Neural cell (in vitro differentiated cells): ENCODE results near the gene SLCO2B1. TPM values are rescaled to one million over a fixed set of nuclear protein-coding genes. Genes with fewer than 3 reads are reported as not detected.

Source experiments
- H2AFZ ChIP-seq: fragments of 200-600, 300-800 bp; sonication (generic), shearing (Covaris generic); 2 replicates; pipeline ENCODE4 v1.6.0; 2014; ENCODE audit warnings: low read depth, mild to moderate bottlenecking, antibody characterized with exemption, low read length, moderate library complexity
- H3F3A ChIP-seq: fragments of 200-600 bp; shearing (Covaris generic); 2 replicates; pipeline ENCODE4 v1.6.1; 2016; ENCODE audit warnings: mild to moderate bottlenecking, moderate library complexity, mixed read lengths, antibody characterized with exemption, low read length; ENCODE audit not compliant: insufficient read depth, poor library complexity, severe bottlenecking
- H3K27ac ChIP-seq: fragments of 200-600, 300-800 bp; sonication (generic), shearing (Covaris generic); 2 replicates; pipeline ENCODE4 v1.5.1; 2014; ENCODE audit warnings: mild to moderate bottlenecking, low read length, moderate library complexity
- H3K27me3 ChIP-seq: fragments of 300-800, 200-600 bp; sonication (generic), shearing (Covaris generic); 2 replicates; pipeline ENCODE4 v1.6.0; 2014; ENCODE audit warnings: mild to moderate bottlenecking, low read depth, low read length, moderate library complexity; ENCODE audit not compliant: insufficient read depth
- H3K36me3 ChIP-seq: fragments of 300-800, 200-600 bp; sonication (generic), shearing (Covaris generic); 2 replicates; pipeline ENCODE4 v1.5.1; 2014; ENCODE audit warnings: mild to moderate bottlenecking, antibody characterized with exemption, low read length, moderate library complexity; ENCODE audit not compliant: insufficient read depth
- H3K4me2 ChIP-seq: fragments of 300-800, 200-600 bp; sonication (generic), shearing (Covaris generic); 2 replicates; pipeline ENCODE4 v1.6.0; 2014; ENCODE audit warnings: mild to moderate bottlenecking, low read length
- H3K4me3 ChIP-seq: fragments of 300-800, 200-600 bp; sonication (generic), shearing (Covaris generic); 2 replicates; pipeline ENCODE4 v1.5.1; 2014; ENCODE audit warnings: mild to moderate bottlenecking, low read length, moderate library complexity
- H3K79me2 ChIP-seq: fragments of 200-600 bp; shearing (Covaris generic); replicated peaks from 2 replicates; pipeline ENCODE4 v1.6.0; 2014; ENCODE audit warnings: mild to moderate bottlenecking, low read length, moderate library complexity; ENCODE audit not compliant: insufficient read depth
- H3K9ac ChIP-seq: fragments of 300-800, 200-600 bp; sonication (generic), shearing (Covaris generic); 2 replicates; pipeline ENCODE4 v1.6.1; 2016; ENCODE audit warnings: mild to moderate bottlenecking, low read length, mixed read lengths
- H3K9me2 ChIP-seq: fragments of 200-600 bp; shearing (Covaris generic); 2 replicates; pipeline ENCODE4 v1.6.1; 2016; ENCODE audit warnings: mild to moderate bottlenecking, low read length, mixed read lengths; ENCODE audit not compliant: insufficient read depth
- H3K9me3 ChIP-seq: fragments of 200-600, 300-800 bp; sonication (generic), shearing (Covaris generic); 2 replicates; pipeline ENCODE4 v1.6.1; 2016; ENCODE audit warnings: mild to moderate bottlenecking, mixed run types, low read length, moderate library complexity, mixed read lengths
- H4K20me1 ChIP-seq: fragments of 200-600 bp; shearing (Covaris generic); 2 replicates; pipeline ENCODE4 v1.6.1; 2016; ENCODE audit warnings: mild to moderate bottlenecking, mixed run types; ENCODE audit not compliant: insufficient read depth
- CTCF ChIP-seq: fragments of 450-650 bp; IDR thresholded peaks from 2 replicates; pipeline ENCODE4 v1.5.1; 2014; ENCODE audit warnings: antibody characterized with exemption, mild to moderate bottlenecking, moderate library complexity; ENCODE audit not compliant: poor library complexity, severe bottlenecking
- EP300 ChIP-seq: fragments of 450-650 bp; conservative IDR thresholded peaks from 2 replicates; pipeline ENCODE4 v1.6.1; 2014; ENCODE audit warnings: antibody characterized with exemption, mild to moderate bottlenecking, moderate library complexity; ENCODE audit not compliant: poor library complexity, severe bottlenecking
- EZH2 ChIP-seq: fragments of 200-600, 300-800 bp; shearing (Covaris generic), sonication (generic); IDR thresholded peaks from 2 replicates; pipeline ENCODE4 v1.6.1; 2014; ENCODE audit warnings: antibody characterized with exemption, low read length, borderline replicate concordance, mild to moderate bottlenecking; ENCODE audit not compliant: insufficient read depth, poor library complexity, severe bottlenecking
- MXI1 ChIP-seq: fragments of 450-650 bp; conservative IDR thresholded peaks from 2 replicates; pipeline ENCODE4 v1.6.1; 2014; ENCODE audit warnings: antibody characterized with exemption, mild to moderate bottlenecking; ENCODE audit not compliant: poor library complexity, severe bottlenecking
- POLR2AphosphoS5 ChIP-seq: IDR thresholded peaks from 2 replicates; pipeline ENCODE4 v1.6.1; 2012
- RAD21 ChIP-seq: fragments of 450-650 bp; conservative IDR thresholded peaks from 2 replicates; pipeline ENCODE4 v1.6.1; 2014; ENCODE audit warnings: antibody characterized with exemption, mild to moderate bottlenecking, moderate library complexity
- REST ChIP-seq: IDR thresholded peaks from 2 replicates; pipeline ENCODE4 v1.6.1; 2012; ENCODE audit warnings: borderline replicate concordance
- SMC3 ChIP-seq: fragments of 450-650 bp; conservative IDR thresholded peaks from 2 replicates; pipeline ENCODE4 v1.6.1; 2014; ENCODE audit warnings: antibody characterized with exemption, mild to moderate bottlenecking, moderate library complexity; ENCODE audit not compliant: poor library complexity
- TAF1 ChIP-seq: IDR thresholded peaks from 2 replicates; pipeline ENCODE4 v1.6.1; 2012; ENCODE audit warnings: low read depth
- polyA plus RNA-seq: library from polyadenylated mRNA; depleted of rRNA; stranded (reverse); fragments of >200 nt; gene quantifications from 2 replicates; pipeline ENCODE4 v1.2.3, GENCODE V29; 2014

Gene SLCO2B1
- polyA plus RNA-seq, 1 donor from 2014 or later, result not detected

- H2AFZ ChIP-seq, result no peak overlapping the region
- H3K27ac ChIP-seq, result no peak overlapping the region
- TF ChIP-seq EZH2, result no peak
- no peak for TF ChIP-seq RAD21
- no peak for TF ChIP-seq REST
- TF ChIP-seq CTCF, result no peak
- TF ChIP-seq SMC3, result no peak
- TF ChIP-seq EP300, result no peak
- no peak for TF ChIP-seq POLR2AphosphoS5
- no peak for TF ChIP-seq TAF1
- TF ChIP-seq MXI1, result no peak
- no peaks in the 10 kb centered on the region for H3K9me2 ChIP-seq
- no peak overlapping the region for H3K4me2 ChIP-seq
- no peaks in the 10 kb centered on the region for H3K36me3 ChIP-seq
- no peak overlapping the region for H3K4me3 ChIP-seq
- H3K9me3 ChIP-seq, result no peaks in the 10 kb centered on the region
- no peak overlapping the region for H3K9ac ChIP-seq
- no peaks in the 10 kb centered on the region for H3K79me2 ChIP-seq
- H4K20me1 ChIP-seq, result no peaks in the 10 kb centered on the region
- no peaks in the 10 kb centered on the region for H3K27me3 ChIP-seq
- no peaks in the 10 kb centered on the region for H3F3A ChIP-seq
These were observed 34.0 kb downstream of the SLCO2B1 start for GRCh38 chr11:75184757-75185425.

GRCh38 chr11:75185866-75186265 is 35.0 kb downstream of the SLCO2B1 start:
- Histone ChIP-seq H3K4me2 (no peak overlapping the region), H3K9me3 (no peaks in the 10 kb centered on the region), H3K9me2 (no peaks in the 10 kb centered on the region), H3K27me3 (no peaks in the 10 kb centered on the region), H3F3A (no peaks in the 10 kb centered on the region), H3K27ac (no peak overlapping the region), H4K20me1 (no peaks in the 10 kb centered on the region), H2AFZ (no peak overlapping the region), H3K4me3 (no peak overlapping the region), H3K36me3 (no peaks in the 10 kb centered on the region), H3K9ac (no peak overlapping the region), H3K79me2 (no peaks in the 10 kb centered on the region)
- no peak for TF ChIP-seq RAD21
- TF ChIP-seq MXI1, result no peak
- no peak for TF ChIP-seq REST
- TF ChIP-seq CTCF, result no peak
- TF ChIP-seq TAF1, result no peak
- TF ChIP-seq EZH2, result no peak
- TF ChIP-seq POLR2AphosphoS5, result no peak
- no peak for TF ChIP-seq EP300
- no peak for TF ChIP-seq SMC3
